Measurements from ENCODE around the gene SLX9.

The SLX9 gene

DNA sequence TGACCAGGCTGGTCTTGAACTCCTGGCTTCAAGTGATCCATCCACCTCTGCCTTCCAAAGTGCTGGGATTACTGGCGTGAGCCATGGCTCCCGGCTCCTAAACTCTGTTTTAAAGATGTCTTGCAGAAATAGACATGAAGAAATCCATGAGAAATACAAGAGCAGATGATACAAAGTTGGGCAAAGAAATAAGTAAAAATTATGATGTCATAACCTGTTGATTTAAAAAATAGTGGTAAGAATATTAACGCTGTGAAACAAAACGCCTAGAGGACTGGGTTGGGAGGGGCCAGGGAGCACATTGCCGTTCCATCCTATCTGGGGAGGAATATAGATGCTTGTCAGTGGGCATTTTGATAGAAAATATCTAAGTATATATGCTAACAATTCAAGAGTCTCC, 17.9 kb upstream of the SLX9 start:
- no peak for DNase-seq
- H3K4me3 ChIP-seq (ENCODE audit: low read depth in 1 of 2, low read length in 2 of 2): no peak overlapping the region; a peak in 1 of 4 replicates
- H3K36me3 ChIP-seq (ENCODE audit: insufficient read depth, low read length): peaks cover 23% of the 10 kb centered on the region
- no peak overlapping the region for H3K9ac ChIP-seq (ENCODE audit: low read depth, low read length)
- H3K9me3 ChIP-seq (ENCODE audit: insufficient read depth, low read length, severe bottlenecking): no peaks in the 10 kb centered on the region
- H3K4me2 ChIP-seq (ENCODE audit: insufficient read depth, low read length): no peak overlapping the region
- H3K79me2 ChIP-seq (ENCODE audit: insufficient read depth, low read length): peaks cover 39% of the 10 kb centered on the region
- peaks cover 67% of the 10 kb centered on the region for H3K4me1 ChIP-seq (ENCODE audit: insufficient read depth, low read length)
- H4K20me1 ChIP-seq (ENCODE audit: insufficient read depth, low read length): peaks cover 17% of the 10 kb centered on the region
- H3K27me3 ChIP-seq (ENCODE audit: insufficient read depth, low read length, poor library complexity): no peaks in the 10 kb centered on the region
- ATAC-seq (ENCODE audit: insufficient read depth, low read depth): no peak
- TF ChIP-seq, protein P1, sequence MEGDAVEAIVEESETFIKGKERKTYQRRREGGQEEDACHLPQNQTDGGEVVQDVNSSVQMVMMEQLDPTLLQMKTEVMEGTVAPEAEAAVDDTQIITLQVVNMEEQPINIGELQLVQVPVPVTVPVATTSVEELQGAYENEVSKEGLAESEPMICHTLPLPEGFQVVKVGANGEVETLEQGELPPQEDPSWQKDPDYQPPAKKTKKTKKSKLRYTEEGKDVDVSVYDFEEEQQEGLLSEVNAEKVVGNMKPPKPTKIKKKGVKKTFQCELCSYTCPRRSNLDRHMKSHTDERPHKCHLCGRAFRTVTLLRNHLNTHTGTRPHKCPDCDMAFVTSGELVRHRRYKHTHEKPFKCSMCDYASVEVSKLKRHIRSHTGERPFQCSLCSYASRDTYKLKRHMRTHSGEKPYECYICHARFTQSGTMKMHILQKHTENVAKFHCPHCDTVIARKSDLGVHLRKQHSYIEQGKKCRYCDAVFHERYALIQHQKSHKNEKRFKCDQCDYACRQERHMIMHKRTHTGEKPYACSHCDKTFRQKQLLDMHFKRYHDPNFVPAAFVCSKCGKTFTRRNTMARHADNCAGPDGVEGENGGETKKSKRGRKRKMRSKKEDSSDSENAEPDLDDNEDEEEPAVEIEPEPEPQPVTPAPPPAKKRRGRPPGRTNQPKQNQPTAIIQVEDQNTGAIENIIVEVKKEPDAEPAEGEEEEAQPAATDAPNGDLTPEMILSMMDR (IDR thresholded peaks at IDR 0.05; ENCODE audit: borderline replicate concordance, extremely low read depth, low read length, poor library complexity, severe bottlenecking): no peak
- TF ChIP-seq EZH2 (IDR thresholded peaks at IDR 0.05; ENCODE audit: borderline replicate concordance, low read depth, low read length, severe bottlenecking): no peak
- no peak overlapping the region for H2AFZ ChIP-seq (ENCODE audit: low read depth, low read length)
- no peak overlapping the region for H3K27ac ChIP-seq (ENCODE audit: low read length)

DNA sequence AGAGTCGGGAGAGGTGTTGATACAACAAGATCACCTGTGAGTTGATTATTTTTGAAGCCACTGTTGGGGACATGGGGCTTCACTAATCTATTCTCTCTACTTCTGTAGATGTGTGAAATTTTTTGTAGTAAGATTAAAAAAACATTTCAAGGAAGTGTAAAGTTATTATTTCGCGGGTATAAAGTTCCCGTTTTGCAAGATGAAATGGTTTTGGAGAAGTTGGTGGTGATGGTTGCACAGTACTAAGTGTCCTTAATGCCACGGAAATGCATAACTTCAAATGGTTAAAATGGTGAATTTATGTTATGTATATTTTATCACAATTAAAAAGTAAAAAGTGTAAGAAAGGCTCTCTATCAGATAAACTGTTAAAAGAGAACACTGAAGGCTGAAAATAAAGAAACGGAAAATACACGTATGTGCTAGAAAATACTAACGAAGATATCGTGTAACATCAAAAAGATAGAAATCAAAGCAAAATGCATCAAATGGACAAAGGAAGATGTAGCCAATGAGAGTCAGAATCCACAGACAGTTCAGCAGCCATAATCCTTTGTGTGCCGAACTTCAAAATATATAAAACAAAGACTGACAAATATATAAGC, 16.2 kb upstream of the SLX9 start:
- no peak for ATAC-seq (ENCODE audit: insufficient read depth, low read depth)
- no peak for DNase-seq
- no peaks in the 10 kb centered on the region for H3K27me3 ChIP-seq (ENCODE audit: insufficient read depth, low read length, poor library complexity)
- no peak overlapping the region for H3K4me3 ChIP-seq (ENCODE audit: low read depth in 1 of 2, low read length in 2 of 2)
- H3K4me1 ChIP-seq (ENCODE audit: insufficient read depth, low read length): peaks cover 71% of the 10 kb centered on the region
- TF ChIP-seq EZH2 (IDR thresholded peaks at IDR 0.05; ENCODE audit: borderline replicate concordance, low read depth, low read length, severe bottlenecking): no peak
- TF ChIP-seq, protein P1 (IDR thresholded peaks at IDR 0.05; ENCODE audit: borderline replicate concordance, extremely low read depth, low read length, poor library complexity, severe bottlenecking): no peak
- no peaks in the 10 kb centered on the region for H3K9me3 ChIP-seq (ENCODE audit: insufficient read depth, low read length, severe bottlenecking)
- no peak overlapping the region for H3K4me2 ChIP-seq (ENCODE audit: insufficient read depth, low read length)
- peaks cover 6% of the 10 kb centered on the region for H4K20me1 ChIP-seq (ENCODE audit: insufficient read depth, low read length)
- peaks cover 26% of the 10 kb centered on the region for H3K79me2 ChIP-seq (ENCODE audit: insufficient read depth, low read length)
- no peak overlapping the region for H3K27ac ChIP-seq (ENCODE audit: low read length)
- H3K9ac ChIP-seq (ENCODE audit: low read depth, low read length): no peak overlapping the region
- H2AFZ ChIP-seq (ENCODE audit: low read depth, low read length): no peak overlapping the region
- peaks cover 10% of the 10 kb centered on the region; the same call in 1 of the 2 replicates for H3K36me3 ChIP-seq (ENCODE audit: insufficient read depth, low read length)

DNA sequence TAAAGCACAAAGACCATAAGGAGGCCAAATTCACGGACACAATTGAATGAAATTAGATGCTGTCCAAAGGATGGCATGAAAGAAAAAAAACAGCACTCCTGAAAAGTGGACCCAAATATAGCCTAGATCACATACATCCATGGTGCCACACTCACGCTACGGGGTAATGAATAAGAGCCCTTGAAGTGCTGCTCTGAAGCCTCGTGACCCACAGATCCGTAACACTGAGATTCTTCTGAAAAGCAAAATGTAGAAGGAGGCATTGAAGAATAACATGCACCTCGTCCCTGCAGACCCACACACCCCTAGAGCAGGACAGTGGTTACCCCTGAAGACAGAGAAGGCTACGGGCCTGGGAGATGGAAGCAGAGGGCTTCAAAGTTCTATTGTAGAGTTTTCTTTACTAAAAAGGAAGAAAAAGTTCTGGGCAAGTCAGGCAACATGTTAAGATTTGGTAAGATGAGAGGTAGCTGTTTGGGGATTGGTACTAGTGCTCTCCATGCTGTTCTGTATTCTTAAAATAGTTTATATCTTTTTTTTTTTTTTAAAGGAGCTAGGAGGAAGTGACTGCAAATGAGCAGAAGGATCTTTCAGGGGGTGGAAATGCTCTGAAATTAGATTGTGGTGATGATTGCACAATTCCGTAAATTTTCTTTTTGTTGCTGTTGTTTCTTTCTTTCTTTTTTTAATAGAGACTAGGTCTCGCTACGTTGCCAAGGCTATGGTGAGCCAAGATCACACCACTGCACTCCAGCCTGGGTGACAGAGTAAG, 15.0 kb upstream of the SLX9 start:
- Histone ChIP-seq H3K4me2 (ENCODE audit: insufficient read depth, low read length) (no peak overlapping the region), H3K27ac (ENCODE audit: low read length) (peak overlapping the region; percentile 51), H3K4me3 (ENCODE audit: low read depth in 1 of 2, low read length in 2 of 2) (no peak overlapping the region), H3K9ac (ENCODE audit: low read depth, low read length) (no peak overlapping the region), H3K4me1 (ENCODE audit: insufficient read depth, low read length) (peaks cover 72% of the 10 kb centered on the region), H3K36me3 (ENCODE audit: insufficient read depth, low read length) (peaks cover 8% of the 10 kb centered on the region; the same call in 1 of the 2 replicates), H3K79me2 (ENCODE audit: insufficient read depth, low read length) (peaks cover 14% of the 10 kb centered on the region), H4K20me1 (ENCODE audit: insufficient read depth, low read length) (no peaks in the 10 kb centered on the region), H3K27me3 (ENCODE audit: insufficient read depth, low read length, poor library complexity) (no peaks in the 10 kb centered on the region), H2AFZ (ENCODE audit: low read depth, low read length) (no peak overlapping the region), H3K9me3 (ENCODE audit: insufficient read depth, low read length, severe bottlenecking) (no peaks in the 10 kb centered on the region)
- DNase-seq (no peak), ATAC-seq (ENCODE audit: insufficient read depth, low read depth) (no peak)
- TF ChIP-seq EZH2 (IDR thresholded peaks at IDR 0.05; ENCODE audit: borderline replicate concordance, low read depth, low read length, severe bottlenecking): no peak
- TF ChIP-seq, protein P1 (IDR thresholded peaks at IDR 0.05; ENCODE audit: borderline replicate concordance, extremely low read depth, low read length, poor library complexity, severe bottlenecking): no peak

Measured in DND-41 (cell line).